HG03095 (cell line): ENCODE measurements around the gene ADCY3.

Source experiments
- ATAC-seq: cut with Tn5 transposase; IDR thresholded peaks from one replicate; pipeline ENCODE4 v1.9.1; 2021; ENCODE audit warnings: moderate library complexity; ENCODE audit not compliant: unreplicated experiment

The ADCY3 gene

DNA sequence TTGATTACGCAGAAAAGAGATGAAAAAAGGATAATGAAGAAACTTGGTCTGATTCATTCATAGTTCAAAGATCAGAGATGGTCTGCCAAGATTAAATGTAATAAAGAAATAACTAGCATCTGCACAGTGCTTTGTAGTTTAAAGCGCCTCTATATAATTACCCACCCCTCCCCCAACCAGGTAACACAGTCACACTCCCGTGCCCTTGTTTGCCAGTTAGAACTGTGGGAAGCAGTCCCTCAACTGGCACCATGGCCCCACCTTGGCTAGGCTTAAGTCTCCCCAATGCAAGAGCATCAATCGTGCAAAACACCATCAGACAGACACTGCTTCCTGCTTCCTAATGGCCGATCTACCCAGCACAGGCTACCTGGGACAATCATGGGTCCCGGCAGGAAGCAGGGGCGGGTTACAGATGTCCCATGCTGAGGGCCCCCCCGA lies 11.6 kb downstream of the ADCY3 start:
- no peak for ATAC-seq

DNA sequence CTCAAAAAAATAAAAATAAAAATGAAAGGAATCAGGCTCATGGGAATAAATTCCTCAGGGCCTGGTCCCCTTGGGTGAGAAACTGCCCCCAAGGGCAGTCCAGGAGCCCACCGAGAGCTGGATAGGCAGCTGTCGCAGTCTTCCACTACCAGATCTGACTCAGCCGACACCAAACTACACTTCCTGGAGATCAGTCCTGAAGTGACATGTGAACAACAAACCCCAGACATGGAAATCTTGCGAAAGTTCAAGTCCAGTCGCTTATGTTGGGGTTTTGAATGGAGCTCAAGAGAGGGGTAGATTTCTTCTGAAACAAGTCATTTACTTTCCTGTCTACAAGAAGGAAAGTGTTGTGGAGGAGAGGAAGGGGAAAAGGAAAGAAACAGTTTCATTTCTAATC lies 12.9 kb downstream of the ADCY3 start:
- ATAC-seq, result no peak

DNA sequence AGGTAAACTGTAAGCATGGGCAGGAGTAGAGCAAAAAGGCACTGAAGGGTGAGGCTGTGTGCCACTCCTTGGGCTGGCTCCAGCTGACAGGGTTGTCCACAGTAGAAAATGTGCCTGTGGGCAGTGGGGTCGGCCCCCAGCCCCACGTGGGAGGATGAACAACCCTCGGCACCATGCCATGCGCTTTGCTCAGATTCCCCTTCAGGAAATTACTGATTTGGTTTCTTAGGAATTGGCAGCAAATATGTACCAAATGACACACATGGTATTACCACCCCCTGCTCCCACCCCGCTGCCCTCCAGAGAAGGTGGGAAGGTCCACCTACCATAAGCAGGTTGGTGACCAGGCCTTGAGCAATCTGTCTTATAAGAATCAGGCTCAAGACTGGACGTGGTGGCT lies 13.6 kb downstream of the ADCY3 start:
- ATAC-seq, result no peak

DNA sequence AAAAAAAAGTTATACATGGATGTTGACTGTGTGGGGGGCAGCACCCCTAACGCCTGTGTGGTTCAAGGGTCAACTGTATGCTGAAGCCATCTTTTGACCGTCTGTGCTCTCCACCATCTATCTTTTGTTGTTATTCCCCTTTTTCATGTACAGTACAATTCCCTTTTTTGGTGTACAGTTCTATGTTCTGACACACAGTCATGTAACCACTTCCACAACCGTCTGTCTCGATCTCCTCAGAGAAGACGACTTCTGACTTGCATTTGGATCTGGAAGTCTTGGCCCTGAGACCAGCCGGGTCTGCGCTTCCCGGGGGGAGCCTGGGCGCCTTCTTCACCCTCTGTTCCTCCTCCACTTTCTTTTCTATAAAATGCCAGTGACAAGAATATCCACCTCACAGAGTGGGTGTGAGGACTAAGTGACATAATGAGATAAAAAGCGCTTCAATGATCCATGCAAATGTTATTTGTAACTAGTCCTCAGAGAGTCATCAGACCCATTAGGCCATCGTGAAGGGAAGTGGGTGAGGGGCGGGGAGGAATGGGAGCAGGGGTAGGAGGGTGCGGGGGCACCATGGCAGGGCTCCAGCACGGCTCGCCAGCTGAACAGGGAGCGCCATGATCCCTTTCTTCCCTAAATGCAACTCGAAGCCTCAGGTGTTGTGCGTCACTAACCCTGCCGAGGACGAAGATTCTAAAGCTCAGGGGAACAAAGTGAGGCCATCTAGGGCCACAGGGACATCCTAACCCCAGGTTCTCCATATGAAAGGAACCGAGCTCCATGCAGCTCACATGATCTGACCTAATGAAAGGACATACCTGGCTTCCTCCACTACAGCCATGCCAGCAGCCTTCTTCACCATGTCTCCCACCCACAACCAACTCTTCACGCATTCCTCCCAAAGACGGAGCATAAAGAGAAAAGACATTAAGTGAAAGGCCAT lies 16.6 kb downstream of the ADCY3 start:
- ATAC-seq, result no peak

DNA sequence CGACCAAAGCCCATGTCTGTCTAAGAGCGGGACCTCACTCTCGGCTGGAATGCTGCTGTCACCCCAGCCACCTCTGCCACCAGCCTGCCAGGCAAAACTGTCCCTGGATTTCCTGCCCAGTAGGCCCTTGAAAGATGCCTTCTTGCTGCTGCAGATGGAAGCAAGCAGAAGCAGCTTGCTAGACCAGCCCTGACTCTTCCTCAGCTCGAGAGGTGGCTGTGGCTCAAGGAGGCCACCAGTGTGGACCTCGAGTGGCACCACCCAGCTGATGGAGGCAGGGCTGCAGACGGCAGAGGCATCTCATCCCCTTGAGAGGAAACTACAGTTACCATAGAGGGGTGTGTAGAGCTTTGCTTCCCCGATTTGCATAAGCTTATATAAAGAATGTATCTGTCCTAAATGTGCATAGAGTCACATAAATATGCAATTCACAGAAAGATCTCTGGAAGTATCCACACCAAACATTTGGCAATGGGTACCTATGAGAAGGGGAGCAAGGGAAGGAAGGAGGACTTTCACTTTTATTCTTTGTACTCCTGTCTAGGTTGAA lies 20.6 kb downstream of the ADCY3 start:
- no peak for ATAC-seq

DNA sequence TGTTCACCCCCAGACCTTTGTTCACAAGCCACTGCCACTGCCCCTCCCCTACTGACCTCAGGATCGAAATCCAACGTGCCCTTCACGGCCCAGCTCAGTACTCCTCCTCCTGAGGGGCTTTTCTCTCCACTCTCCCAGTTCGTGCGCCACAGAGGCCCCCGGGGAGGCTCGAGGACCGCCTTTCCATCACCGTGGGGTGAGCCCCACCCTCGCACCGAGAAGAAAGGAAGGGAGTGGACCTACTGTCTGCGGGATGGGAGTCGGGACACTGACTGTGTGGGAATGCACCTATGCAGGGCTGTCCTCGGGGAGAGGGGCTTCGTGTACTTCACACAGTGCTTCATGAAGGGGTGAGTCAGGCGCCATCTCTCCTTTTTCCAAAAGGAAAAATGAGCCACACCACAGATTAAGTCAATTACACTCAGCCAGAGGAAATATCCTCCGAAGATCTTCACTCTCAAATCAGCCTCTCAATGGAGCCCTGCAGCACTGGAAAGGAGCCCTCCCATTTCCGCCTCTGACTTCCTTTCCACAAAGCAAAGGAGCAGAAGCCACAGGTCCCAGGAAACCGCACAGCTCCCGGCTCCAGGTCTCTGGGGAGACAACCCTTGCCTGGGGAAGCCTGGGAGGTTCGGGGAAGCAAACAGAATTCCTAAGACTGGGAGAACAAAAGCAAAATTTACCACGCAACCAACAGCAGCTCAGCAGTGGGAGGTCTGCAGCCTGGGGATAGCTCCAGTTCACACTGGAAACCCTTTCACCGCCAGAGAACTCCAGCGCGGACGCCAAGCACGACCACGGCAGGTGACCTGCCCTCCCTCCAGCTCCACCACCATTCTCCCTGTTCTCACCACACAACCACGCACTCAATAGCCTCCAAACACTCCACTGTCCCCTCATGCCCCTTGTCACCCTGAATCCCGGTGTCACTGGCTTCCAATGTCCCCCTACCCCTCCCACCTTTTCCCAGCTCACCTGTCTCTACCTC lies 21.6 kb downstream of the ADCY3 start:
- ATAC-seq, result no peak

DNA sequence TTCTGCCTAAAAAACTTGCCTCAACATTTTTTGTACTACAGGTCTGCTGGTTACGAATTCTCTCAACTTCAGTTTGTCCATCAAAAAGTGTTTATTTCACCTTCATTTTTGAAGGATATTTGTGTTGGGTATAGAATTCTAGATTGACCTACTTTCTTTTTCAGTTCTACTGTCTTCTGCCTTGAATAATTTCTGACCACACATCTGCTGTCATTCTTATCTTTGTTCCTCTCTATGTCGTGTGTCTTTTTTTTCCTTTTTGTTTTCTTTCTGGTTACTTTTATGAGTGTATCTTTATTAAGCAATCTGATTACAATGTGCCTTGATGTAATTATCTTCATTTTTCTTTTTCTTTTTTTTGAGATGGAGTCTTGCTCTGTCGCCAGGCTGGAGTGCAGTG lies 25.3 kb downstream of the ADCY3 start:
- no peak for ATAC-seq

DNA sequence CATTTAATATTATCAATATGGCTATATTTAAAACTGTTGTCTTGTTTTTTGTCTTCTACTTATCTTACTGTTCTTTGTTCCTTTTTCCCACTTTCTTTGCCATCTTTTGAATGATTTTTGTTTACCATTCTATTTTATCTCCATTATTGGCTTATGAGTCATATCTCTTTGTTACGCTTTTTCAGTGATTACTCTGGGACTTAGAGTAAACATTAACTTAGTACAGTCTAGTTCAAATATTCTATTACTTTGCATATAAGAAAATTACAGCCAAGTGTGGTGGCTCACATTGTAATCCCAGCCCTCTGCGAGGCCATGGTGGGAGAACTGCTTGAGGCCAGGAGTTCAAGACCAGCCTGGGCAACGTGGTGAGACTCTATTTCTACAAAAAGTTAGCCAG lies 26.1 kb downstream of the ADCY3 start:
- ATAC-seq, result no peak

DNA sequence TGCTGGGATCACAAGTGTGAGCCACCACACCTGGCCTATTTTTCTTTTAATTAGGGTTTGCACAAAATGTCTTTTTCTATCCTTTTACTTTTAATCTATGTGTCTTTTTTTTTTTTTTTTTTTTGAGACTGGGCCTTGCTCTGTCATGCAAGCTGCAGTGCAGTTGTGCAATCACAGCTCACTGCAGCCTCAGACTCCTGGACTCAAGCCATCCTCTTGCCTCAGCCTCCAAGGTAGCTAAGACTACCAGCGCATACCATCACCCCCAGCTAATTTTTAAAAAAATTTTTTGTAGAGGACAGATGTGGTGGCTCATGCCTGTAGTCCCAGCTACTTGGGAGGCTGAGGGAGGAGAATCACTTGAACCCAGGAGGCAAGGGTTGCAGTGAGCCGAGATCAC lies 27.1 kb downstream of the ADCY3 start:
- ATAC-seq, result no peak

DNA sequence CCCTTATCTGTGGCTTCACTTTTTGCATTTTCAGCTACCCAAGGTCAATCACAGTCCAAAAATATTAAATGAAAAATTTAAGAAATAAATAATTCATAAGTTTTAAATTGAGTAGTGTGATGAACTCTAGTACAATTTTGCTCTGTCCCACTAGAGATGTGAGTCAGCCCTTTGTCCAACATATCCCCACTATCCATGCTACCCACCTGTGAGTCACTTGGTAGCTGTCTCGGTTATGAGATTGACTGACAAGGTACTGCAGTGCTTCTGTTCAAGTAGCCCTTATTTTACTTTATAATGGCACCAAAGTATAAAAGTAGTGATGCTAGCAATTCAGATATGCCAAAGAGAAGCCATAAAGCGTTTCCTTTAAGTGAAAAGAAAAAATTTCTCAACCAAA lies 28.8 kb downstream of the ADCY3 start:
- no peak for ATAC-seq

DNA sequence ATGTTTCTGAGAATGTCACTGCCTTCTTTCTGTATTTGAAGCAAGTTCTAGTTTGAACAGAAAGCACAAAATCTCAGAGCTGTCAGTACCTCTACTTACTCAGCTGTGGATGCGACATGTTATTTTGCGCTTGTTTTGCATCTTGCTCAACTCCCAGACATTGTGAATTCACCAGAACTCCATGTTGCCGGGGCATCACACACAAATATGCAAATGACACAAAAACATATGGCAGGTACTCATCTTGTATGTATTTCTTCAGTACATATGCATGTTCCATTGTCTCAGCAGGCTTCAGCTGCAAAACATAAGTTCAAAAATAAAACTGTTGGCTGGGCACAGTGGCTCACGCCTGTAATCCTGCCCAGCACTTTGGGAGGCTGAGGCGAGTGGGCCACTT lies 30.8 kb downstream of the ADCY3 start:
- ATAC-seq, result no peak

DNA sequence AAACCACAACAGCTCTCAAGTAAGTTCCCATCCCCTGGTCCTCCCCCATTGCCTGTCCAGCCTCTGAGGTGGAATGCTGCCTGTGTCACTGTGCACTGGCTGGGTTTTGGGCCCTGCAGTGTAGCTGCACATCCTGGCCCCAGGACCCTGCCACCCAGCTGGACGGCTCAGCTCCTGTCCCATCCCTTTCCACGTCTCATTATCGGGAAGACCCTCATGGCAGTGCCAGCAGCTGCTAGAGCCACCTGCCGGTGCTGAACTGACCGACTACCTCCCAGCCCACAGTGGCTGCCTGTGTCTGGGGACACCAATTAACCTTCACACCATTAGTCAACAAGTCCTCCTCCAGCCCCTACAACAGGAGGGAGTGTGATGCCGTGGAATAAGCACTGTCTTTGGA lies 31.9 kb downstream of the ADCY3 start:
- no peak for ATAC-seq

DNA sequence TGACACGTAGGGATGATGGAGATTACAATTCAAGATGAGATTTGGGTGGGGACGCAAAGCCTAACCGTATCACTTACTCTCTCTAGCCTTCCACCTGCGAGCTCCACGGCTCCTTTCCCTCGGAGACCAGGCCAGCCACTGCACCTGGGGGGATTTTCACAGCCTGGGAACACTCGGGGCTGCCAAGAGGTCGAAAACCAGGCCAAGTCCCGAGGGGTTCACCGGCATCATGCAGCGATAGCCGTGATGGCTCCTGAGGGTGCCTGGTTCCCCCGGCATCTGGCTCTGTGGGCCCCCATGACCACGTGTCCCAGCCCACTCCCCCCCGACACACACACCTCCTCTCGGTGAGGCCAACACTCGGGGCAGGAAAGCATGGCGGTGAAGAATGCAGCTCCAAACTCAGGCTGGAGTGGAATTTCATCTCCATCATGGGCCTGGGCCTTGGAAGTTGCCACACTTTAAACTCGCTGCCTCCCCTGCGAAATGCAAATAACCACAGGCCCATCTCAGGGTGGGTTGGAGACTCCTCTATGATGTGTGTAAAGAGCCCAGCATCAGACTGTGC lies 32.6 kb downstream of the ADCY3 start:
- ATAC-seq, result no peak

DNA sequence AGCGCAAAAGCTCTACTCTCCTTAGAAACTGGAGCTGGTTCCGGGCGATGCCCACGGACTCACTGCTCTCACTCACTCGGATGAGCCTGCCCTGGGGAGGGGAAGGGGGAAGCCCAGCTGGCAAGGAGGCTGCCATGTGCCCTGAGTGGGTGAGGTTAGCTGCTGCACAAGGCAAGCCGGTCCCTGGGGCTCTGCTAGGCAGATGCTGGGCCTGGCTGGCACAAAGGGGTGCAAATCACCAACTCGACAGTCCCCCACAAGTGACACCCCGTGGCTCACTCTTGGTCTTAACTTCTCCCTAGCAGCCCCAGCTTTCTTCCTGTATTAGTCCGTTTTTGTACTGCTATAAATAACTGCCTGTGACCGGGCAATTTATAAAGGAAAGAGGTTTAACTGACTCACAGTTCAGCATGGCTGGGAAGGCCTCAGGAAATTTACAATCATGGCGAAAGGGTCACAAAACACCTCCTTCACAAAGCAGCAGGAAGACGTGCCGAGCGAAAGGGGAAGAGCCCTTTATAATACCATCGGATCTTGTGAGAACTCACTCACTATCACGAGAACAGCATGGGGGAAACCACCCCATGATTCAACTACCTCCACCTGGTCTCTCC lies 33.2 kb downstream of the ADCY3 start:
- ATAC-seq, result no peak

DNA sequence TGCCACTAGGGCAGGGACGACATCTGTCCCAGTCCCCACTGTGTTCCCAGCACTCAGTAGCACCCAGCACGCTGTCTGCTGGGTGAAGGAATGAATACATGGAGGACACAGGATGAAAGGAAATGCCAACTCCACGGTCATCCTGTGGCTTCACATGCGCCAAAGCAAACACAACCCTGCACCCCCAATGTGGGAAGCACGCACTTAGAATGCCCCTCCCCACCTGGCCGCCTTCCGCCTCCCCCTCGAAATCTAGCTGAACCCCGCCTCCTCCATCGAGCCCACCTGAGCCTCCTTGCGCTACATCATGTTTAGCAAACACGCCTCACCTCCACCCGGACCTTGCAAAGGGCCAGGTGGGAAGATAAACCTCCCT lies 33.9 kb downstream of the ADCY3 start:
- ATAC-seq, result no peak

DNA sequence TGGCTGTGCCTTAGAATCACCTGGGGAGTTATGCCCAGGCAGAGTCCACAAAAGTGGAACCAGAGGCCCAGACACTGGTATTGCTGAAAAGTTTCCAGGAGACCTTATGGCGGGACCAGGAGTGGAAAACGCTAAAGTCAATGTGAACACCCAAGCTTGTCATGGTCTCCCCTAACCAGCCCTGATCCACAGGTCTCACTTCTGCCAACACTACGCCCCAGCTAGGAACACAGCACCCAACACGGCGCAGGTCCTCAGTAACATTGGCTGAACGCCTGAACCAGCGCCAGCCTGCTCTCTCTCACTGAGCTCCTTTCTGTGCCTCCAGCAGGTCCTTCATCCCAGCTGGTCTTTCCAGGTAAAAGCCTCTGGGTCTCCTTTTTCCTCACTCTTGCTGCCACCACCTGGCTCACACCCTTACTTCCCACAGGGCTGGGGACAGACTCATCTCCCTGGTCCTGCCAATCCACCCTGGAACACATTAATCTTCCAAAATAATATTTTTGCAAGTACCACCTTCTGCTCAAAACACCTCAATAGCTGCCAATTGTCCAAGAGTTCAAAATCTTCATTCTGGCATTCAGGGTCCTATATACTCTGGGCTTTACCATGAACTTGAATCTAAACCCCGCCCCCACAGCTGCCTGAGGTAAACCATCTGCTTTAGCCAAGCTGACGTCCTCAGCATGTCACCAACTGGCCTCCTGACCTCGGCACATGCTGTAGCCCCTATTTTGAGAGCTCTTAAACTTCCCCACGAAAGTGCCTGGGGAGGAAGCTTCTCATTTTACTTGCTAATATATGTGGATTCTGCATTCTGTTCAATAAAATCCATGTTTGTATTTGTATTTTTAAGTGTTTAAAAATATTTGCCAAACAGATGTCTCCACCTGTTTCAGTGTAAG lies 34.6 kb downstream of the ADCY3 start:
- no peak for ATAC-seq

DNA sequence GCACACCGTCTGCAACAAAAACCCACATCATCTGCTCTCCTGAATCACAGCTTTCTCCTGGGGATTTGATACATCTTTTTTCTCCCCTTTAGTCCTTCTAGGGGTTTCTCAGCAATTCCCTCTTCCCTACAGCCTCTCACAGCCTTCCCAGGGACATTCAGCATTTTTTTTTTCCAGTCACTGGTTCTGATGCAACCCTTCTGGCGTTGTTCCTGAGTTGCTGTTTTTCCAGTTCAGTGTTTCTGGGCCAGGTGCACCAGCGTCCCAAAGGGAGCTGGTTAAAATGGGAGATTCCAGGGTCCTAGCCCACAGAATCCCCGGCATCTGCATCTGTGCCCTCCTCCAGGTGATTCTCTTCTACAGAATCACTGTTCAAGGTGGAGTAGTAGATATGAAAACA lies 36.1 kb downstream of the ADCY3 start:
- ATAC-seq, result no peak

DNA sequence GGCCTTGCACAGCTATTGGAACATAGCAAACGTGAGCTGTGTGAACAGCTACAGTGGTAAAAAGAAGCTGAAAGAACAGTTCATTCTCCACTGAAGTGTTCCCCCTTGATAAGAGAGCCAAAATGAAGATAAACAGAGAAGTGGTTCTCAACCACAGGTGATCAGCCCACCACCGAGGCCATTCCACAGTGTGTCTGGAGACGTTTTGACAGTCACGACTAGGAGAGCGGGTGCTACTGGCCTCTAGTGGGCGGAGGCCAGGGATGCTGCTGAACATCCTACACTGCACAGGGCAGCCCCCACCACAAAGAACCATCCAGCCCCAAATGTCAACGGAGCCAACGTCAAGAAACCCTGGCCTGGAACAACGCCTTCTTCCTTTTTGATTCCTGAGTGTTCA lies 38.4 kb downstream of the ADCY3 start:
- ATAC-seq, result no peak

DNA sequence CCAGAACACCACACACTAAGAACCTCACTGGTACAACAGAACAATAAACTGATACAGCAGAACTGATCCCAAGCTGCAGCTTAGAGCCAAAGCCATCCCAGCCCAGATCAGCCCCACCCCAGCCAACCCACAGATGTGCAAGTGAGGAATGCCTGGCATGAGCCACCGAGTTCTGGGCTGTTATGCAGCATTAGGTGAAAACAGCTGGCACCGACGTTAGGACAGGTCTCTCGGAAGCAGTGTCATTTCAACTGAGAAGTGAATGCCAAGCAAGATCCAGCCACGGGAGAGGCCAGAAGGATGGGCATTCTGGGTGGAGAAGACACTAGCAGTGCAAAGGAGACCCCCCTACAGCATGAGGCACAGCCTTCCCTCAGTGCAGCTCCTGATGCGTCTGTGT lies 38.9 kb downstream of the ADCY3 start:
- ATAC-seq, result no peak

DNA sequence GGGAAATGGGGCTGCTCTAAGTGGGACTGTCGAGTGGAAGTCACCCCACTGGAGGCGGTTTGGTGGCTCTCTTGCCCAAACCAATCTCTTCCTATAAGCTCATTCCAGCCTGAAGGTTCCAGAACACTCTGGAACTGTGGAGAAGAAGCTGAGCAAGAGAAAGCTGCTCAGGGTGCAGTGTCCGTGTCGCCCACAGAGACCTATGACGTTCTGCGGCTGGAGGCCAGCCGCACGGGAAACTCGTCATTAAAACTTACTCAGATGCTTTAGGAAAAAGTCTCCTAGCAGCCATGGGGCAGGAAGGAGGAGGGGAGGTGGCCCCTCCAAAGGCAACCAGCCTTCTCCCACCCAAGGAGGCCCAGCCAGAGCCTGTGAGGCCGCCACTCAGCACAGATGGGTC lies 41.7 kb downstream of the ADCY3 start:
- ATAC-seq, result no peak
